Measurements from ENCODE around the gene CHST15.

Gene CHST15

GRCh38 chr10:124083047-124083739 lies 10.2 kb downstream of the CHST15 start:
- DNase-seq, result no peak

- no peak for DNase-seq
These were observed 10.8 kb downstream of the CHST15 start for GRCh38 chr10:124082555-124082954.

GRCh38 chr10:124081547-124082140 lies 11.8 kb downstream of the CHST15 start:
- DNase-seq, result no peak

- no peak for DNase-seq
These were observed 13.5 kb downstream of the CHST15 start for GRCh38 chr10:124079864-124080263.

GRCh38 chr10:124078714-124079113 lies 14.7 kb downstream of the CHST15 start:
- DNase-seq, result no peak

- no peak for DNase-seq
These were observed 15.4 kb downstream of the CHST15 start for GRCh38 chr10:124078028-124078427.

GRCh38 chr10:124077208-124077993 lies 16.0 kb downstream of the CHST15 start:
- DNase-seq, result no peak

- DNase-seq, result no peak
These were observed 17.2 kb downstream of the CHST15 start for GRCh38 chr10:124076148-124076733.

- DNase-seq, result peak in 6 of 56 donors; percentile 7 to 36 (median 26)
These were observed 18.0 kb downstream of the CHST15 start for GRCh38 chr10:124075231-124075955.

GRCh38 chr10:124074501-124075109 lies 18.8 kb downstream of the CHST15 start:
- DNase-seq, result peak in 2 of 56 donors; percentile 6 to 44

GRCh38 chr10:124073978-124074377 lies 19.4 kb downstream of the CHST15 start:
- no peak for DNase-seq

GRCh38 chr10:124072541-124072940 lies 20.9 kb downstream of the CHST15 start:
- DNase-seq, result no peak

- no peak for DNase-seq
These were observed 21.3 kb downstream of the CHST15 start for GRCh38 chr10:124072106-124072505.

GRCh38 chr10:124071141-124071540 lies 22.3 kb downstream of the CHST15 start:
- DNase-seq, result no peak

- DNase-seq, result no peak
These were observed 22.7 kb downstream of the CHST15 start for GRCh38 chr10:124070666-124071065.

- no peak for DNase-seq
These were observed 23.8 kb downstream of the CHST15 start for GRCh38 chr10:124069341-124070264.

GRCh38 chr10:124068929-124069328 lies 24.5 kb downstream of the CHST15 start:
- DNase-seq, result no peak

GRCh38 chr10:124067825-124068400 lies 25.5 kb downstream of the CHST15 start:
- DNase-seq, result no peak
